HFFc6 (cell line): Measurements from ENCODE around the gene LRWD1. TPM values are rescaled to one million over a fixed set of nuclear protein-coding genes. Genes with fewer than 3 reads are reported as not detected.
"Not testable (repeated sequence)": the region's sequence is repeated elsewhere in the genome, so short reads cannot be mapped to it uniquely, and the experiment has no call there.

ENCODE experiments used
- DNase-seq: peaks from one replicate; pipeline ENCODE4 v3.0.0-alpha.2; 2018
- H3K27ac Mint-ChIP-seq: 2 replicates; pipeline ENCODE4 v1.8.0; 2020; ENCODE audit warnings: mild to moderate bottlenecking, mixed read lengths
- H3K27me3 Mint-ChIP-seq: 2 replicates; pipeline ENCODE4 v1.8.0; 2021; ENCODE audit warnings: mild to moderate bottlenecking, moderate library complexity, mixed read lengths; ENCODE audit not compliant: insufficient read depth
- H3K36me3 Mint-ChIP-seq: 2 replicates; pipeline ENCODE4 v1.8.0; 2021; ENCODE audit warnings: low read depth, mixed read lengths
- H3K4me1 Mint-ChIP-seq: 2 replicates; pipeline ENCODE4 v1.8.0; 2020; ENCODE audit warnings: low read depth, mixed read lengths
- H3K4me3 Mint-ChIP-seq: 2 replicates; pipeline ENCODE4 v1.8.0; 2020; ENCODE audit warnings: mild to moderate bottlenecking, moderate library complexity, mixed read lengths
- H3K9me3 Mint-ChIP-seq: 2 replicates; pipeline ENCODE4 v1.8.0; 2020; ENCODE audit warnings: mild to moderate bottlenecking, mixed read lengths
- CTCF ChIP-seq: fragments of 200-600 bp; sonication (generic); IDR thresholded peaks from 2 replicates; pipeline ENCODE4 v1.5.0; 2021; ENCODE audit warnings: antibody characterized with exemption, mild to moderate bottlenecking
- total RNA-seq, 6 experiments: library from RNA; stranded (reverse); fragmentation: NEBNext Ultra II Directional; extraction: Animal tissue kit (Norgen Biotek cat#: 25700); gene quantifications; 2 replicates in 1 of 6; 3 replicates in 5 of 6; pipeline ENCODE4 v1.2.3, GENCODE V29; 2021

The LRWD1 gene
- total RNA-seq, 6 experiments from 2014 or later = 19.4 to 28.2 (median 23.0) TPM

- H3K36me3 Mint-ChIP-seq = peaks cover 5% of the 10 kb centered on the region; the same call in 1 of the 2 replicates
- H3K27ac Mint-ChIP-seq = no peak overlapping the region
- H3K4me3 Mint-ChIP-seq = no peak overlapping the region
- H3K4me1 Mint-ChIP-seq = peaks cover 19% of the 10 kb centered on the region
- H3K27me3 Mint-ChIP-seq = peaks cover 5% of the 10 kb centered on the region
- no peak for TF ChIP-seq CTCF
- no peak for DNase-seq
- no peaks in the 10 kb centered on the region for H3K9me3 Mint-ChIP-seq
These were observed 5.4 kb downstream of the LRWD1 start for GRCh38 chr7:102469972-102470825.

GRCh38 chr7:102471791-102472125, 7.0 kb downstream of the LRWD1 start:
- H3K27ac Mint-ChIP-seq = no peak overlapping the region; the same call in 1 of the 2 replicates
- DNase-seq = no peak
- H3K4me1 Mint-ChIP-seq = peaks cover 5% of the 10 kb centered on the region
- no peaks in the 10 kb centered on the region for H3K9me3 Mint-ChIP-seq
- TF ChIP-seq CTCF = no peak
- H3K27me3 Mint-ChIP-seq = peaks cover 5% of the 10 kb centered on the region
- H3K4me3 Mint-ChIP-seq = no peak overlapping the region
- H3K36me3 Mint-ChIP-seq = peaks cover 4% of the 10 kb centered on the region; the same call in 1 of the 2 replicates

GRCh38 chr7:102472126-102473041, 7.6 kb downstream of the LRWD1 start:
- Mint-ChIP-seq H3K27me3 (no peaks in the 10 kb centered on the region; the same call in 1 of the 2 replicates), H3K9me3 (no peaks in the 10 kb centered on the region), H3K4me1 (no peaks in the 10 kb centered on the region), H3K36me3 (no peaks in the 10 kb centered on the region), H3K27ac (no peak overlapping the region; the same call in 1 of the 2 replicates), H3K4me3 (no peak overlapping the region)
- no peak for TF ChIP-seq CTCF
- DNase-seq = no peak

GRCh38 chr7:102473271-102473991, 8.6 kb downstream of the LRWD1 start:
- no peaks in the 10 kb centered on the region for H3K4me1 Mint-ChIP-seq
- DNase-seq = no peak
- H3K27ac Mint-ChIP-seq = no peak overlapping the region
- no peaks in the 10 kb centered on the region for H3K9me3 Mint-ChIP-seq
- H3K36me3 Mint-ChIP-seq = no peaks in the 10 kb centered on the region
- no peak overlapping the region for H3K4me3 Mint-ChIP-seq
- no peaks in the 10 kb centered on the region; the same call in 1 of the 2 replicates for H3K27me3 Mint-ChIP-seq
- TF ChIP-seq CTCF = no peak

GRCh38 chr7:102474116-102474515, 9.3 kb downstream of the LRWD1 start:
- not testable (repeated sequence) for H3K27ac Mint-ChIP-seq, DNase-seq, H3K4me1 Mint-ChIP-seq, H3K27me3 Mint-ChIP-seq, H3K36me3 Mint-ChIP-seq, H3K9me3 Mint-ChIP-seq, H3K4me3 Mint-ChIP-seq
